ENCODE results near the gene NTSR2. TPM values are rescaled to one million over a fixed set of nuclear protein-coding genes. Genes with fewer than 3 reads are reported as not detected.

The NTSR2 gene, protein sequence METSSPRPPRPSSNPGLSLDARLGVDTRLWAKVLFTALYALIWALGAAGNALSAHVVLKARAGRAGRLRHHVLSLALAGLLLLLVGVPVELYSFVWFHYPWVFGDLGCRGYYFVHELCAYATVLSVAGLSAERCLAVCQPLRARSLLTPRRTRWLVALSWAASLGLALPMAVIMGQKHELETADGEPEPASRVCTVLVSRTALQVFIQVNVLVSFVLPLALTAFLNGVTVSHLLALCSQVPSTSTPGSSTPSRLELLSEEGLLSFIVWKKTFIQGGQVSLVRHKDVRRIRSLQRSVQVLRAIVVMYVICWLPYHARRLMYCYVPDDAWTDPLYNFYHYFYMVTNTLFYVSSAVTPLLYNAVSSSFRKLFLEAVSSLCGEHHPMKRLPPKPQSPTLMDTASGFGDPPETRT
- not detected in 2 replicates for total RNA-seq (2014; rRNA removed)
- Bru-seq, nascent RNA = percentile 7 among the genes with signal in this experiment
- BruChase-seq, experiment 1, labeled RNA remaining after a 6-hour chase = not detected
- BruChase-seq, experiment 2, labeled RNA remaining after a 2-hour chase = percentile 6 among the genes with signal in this experiment
- long read RNA-seq = 0 reads

DNA sequence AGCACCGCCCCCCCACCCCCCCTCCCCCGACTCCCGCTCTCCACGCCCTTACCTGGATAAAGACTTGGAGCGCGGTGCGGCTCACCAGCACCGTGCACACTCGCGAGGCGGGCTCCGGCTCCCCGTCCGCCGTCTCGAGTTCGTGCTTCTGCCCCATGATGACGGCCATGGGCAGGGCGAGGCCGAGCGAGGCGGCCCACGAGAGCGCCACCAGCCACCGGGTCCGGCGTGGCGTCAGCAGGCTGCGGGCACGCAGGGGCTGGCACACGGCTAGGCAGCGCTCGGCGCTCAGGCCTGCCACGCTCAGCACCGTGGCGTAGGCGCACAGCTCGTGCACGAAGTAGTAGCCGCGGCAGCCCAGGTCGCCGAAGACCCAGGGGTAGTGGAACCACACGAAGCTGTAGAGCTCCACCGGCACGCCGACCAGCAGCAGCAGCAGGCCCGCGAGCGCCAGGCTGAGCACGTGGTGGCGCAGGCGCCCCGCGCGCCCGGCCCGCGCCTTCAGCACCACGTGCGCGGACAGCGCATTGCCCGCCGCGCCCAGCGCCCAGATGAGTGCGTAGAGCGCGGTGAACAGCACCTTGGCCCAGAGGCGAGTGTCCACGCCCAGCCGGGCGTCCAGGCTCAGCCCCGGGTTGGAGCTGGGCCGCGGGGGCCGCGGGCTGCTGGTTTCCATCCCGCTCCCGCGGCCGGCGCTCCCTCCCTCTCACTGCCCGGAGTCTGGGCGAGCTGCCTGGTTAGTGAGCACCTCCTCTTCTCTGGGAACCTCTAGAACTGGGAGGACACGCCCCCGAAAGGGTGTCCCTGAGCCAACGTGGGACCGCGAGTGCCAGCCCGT is at the start of gene NTSR2:
Gene NTSR2 (minus strand): TSS at position 742 of the 838 bp plus-strand sequence. CDS start 66 bp downstream, at position 676.
- TF ChIP-seq, protein P1, sequence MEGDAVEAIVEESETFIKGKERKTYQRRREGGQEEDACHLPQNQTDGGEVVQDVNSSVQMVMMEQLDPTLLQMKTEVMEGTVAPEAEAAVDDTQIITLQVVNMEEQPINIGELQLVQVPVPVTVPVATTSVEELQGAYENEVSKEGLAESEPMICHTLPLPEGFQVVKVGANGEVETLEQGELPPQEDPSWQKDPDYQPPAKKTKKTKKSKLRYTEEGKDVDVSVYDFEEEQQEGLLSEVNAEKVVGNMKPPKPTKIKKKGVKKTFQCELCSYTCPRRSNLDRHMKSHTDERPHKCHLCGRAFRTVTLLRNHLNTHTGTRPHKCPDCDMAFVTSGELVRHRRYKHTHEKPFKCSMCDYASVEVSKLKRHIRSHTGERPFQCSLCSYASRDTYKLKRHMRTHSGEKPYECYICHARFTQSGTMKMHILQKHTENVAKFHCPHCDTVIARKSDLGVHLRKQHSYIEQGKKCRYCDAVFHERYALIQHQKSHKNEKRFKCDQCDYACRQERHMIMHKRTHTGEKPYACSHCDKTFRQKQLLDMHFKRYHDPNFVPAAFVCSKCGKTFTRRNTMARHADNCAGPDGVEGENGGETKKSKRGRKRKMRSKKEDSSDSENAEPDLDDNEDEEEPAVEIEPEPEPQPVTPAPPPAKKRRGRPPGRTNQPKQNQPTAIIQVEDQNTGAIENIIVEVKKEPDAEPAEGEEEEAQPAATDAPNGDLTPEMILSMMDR (conservative IDR thresholded peaks at IDR 0.05; ENCODE audit: low read depth, low read length) = no peak
- TF ChIP-seq EZH2phosphoT487 (IDR thresholded peaks at IDR 0.05; ENCODE audit: borderline replicate concordance, low read length) (no peak), EZH2 (IDR thresholded peaks at IDR 0.05; ENCODE audit: low read length, unreplicated experiment) (no peak)
- intact Hi-C loops (cut with micrococcal nuclease) = loop anchor here (5.0 to 10.0 kb wide), 2 partner anchors 67 to 535 kb away; a partner anchor contains a TSS
- Histone ChIP-seq H2AFZ (ENCODE audit: low read length) (no peak within 1 kb of the TSS), H3K27ac (ENCODE audit: low read length) (no peak within 1 kb of the TSS), H3K79me2 (ENCODE audit: low read length) (no peaks in the 10 kb centered on the region), H3K9ac (ENCODE audit: low read length) (no peak within 1 kb of the TSS), H3K4me1 (ENCODE audit: insufficient read depth, low read length) (peaks cover 24% of the 10 kb centered on the region), H3K27me3 (ENCODE audit: low read length) (no peaks in the 10 kb centered on the region), H3K36me3 (ENCODE audit: low read depth, low read length) (no peaks in the 10 kb centered on the region), H3K9me2 (replicated peaks; ENCODE audit: low read length) (no peaks in the 10 kb centered on the region), H3K4me2 (ENCODE audit: low read length) (no peak within 1 kb of the TSS), H4K20me1 (ENCODE audit: low read length) (no peaks in the 10 kb centered on the region), H3K4me3 (ENCODE audit: low read length) (no peak within 1 kb of the TSS), H3K9me3 (ENCODE audit: low read length) (no peaks in the 10 kb centered on the region), H3F3A (ENCODE audit: low read length, unreplicated experiment) (no peaks in the 10 kb centered on the region)
- CTCF ChIA-PET = no interaction called here
- DNase-seq = no peak
- ATAC-seq = peak; percentile 45
- no TSS peak for BruUV-seq (replicated peaks)
- POLR2A ChIA-PET (ENCODE audit: unreplicated experiment) = no interaction called here

DNA sequence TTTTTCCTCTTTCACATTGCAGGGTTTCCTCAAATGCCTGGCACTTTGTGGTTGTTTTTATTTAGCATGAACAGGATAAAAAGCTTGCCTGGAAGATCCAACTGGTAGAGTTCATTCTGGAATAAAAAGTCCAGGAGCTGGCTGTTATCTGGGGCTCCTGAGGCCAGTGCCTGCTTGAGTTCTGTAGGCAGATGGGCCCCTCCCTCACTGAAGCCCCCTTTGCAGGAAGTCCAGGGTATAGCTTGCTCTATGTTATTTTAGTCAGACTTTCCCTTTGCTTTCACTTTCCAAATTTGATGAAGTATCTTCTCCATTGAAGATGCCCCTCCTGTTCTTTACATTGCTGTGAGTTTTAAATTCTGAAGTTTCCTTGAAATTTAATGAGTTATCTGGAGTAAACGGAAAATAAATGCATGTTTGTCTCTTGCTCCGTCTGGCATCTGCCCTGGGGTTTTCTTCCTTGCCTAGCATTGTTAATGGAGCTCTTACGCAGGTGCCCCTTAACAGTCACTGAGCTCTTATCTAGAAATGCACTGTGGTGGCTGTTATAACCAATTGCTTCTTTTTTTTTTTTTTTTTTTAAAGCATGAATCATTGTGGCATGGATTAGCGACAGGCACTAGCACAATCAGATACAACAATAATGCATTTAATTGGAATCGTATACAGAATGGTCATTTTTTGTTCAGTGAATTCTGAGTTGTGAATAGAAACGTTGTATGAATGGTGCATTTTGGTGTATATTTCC is 49.4 kb upstream of the NTSR2 start:
- CTCF ChIA-PET = no interaction called here
- no peak overlapping the region for H3K4me2 ChIP-seq (ENCODE audit: low read length)

More for the DNA sequence above, 49.4 kb upstream of the NTSR2 start:
- POLR2A ChIA-PET (ENCODE audit: unreplicated experiment) = no interaction called here
- BruUV-seq (replicated peaks) = no TSS peak
- Histone ChIP-seq H3K36me3 (ENCODE audit: low read depth, low read length) (no peaks in the 10 kb centered on the region), H3K79me2 (ENCODE audit: low read length) (no peaks in the 10 kb centered on the region), H3K9me2 (replicated peaks; ENCODE audit: low read length) (no peaks in the 10 kb centered on the region), H3K27ac (ENCODE audit: low read length) (no peak overlapping the region), H3K27me3 (ENCODE audit: low read length) (no peaks in the 10 kb centered on the region), H3K9ac (ENCODE audit: low read length) (no peak overlapping the region), H2AFZ (ENCODE audit: low read length) (no peak overlapping the region), H3K9me3 (ENCODE audit: low read length) (no peaks in the 10 kb centered on the region), H3F3A (ENCODE audit: low read length, unreplicated experiment) (no peaks in the 10 kb centered on the region), H4K20me1 (ENCODE audit: low read length) (no peaks in the 10 kb centered on the region), H3K4me3 (ENCODE audit: low read length) (no peak overlapping the region), H3K4me1 (ENCODE audit: insufficient read depth, low read length) (no peaks in the 10 kb centered on the region; the same call in 1 of the 2 replicates)
- TF ChIP-seq EZH2phosphoT487 (IDR thresholded peaks at IDR 0.05; ENCODE audit: borderline replicate concordance, low read length) (no peak), EZH2 (IDR thresholded peaks at IDR 0.05; ENCODE audit: low read length, unreplicated experiment) (no peak)
- TF ChIP-seq, protein P1 (conservative IDR thresholded peaks at IDR 0.05; ENCODE audit: low read depth, low read length) = no peak
- intact Hi-C loops (cut with micrococcal nuclease) = no loop called here
- DNase-seq (no peak), ATAC-seq (no peak)

Data from PC-3 (cell line).